GM12878 (cell line): Measurements from ENCODE around the gene PCSK1N. TPM values are rescaled to one million over a fixed set of nuclear protein-coding genes. Genes with fewer than 3 reads are reported as not detected.

Source experiments
- ATAC-seq: fragments of 200-7000 bp; cut with Tn5 transposase; 3 replicates; pipeline ENCODE4 v1.9.1; 2020; ENCODE audit warnings: mild to moderate bottlenecking, moderate library complexity
- BruUV-seq: library from RNA; stranded (reverse); fragments of 400-500 nt; replicated peaks from 2 replicates; lab custom pipeline; 2021; lab: Mats Ljungman, UMichigan
- CTCF ChIA-PET: fragments of 300-600 bp; sonication (Branson Sonifier 250); formaldehyde crosslinking; extraction: SDS; loops from one replicate; lab custom pipeline; 2021; ENCODE audit warnings: inconsistent platforms; lab: Yijun Ruan, JAX
- POLR2A ChIA-PET: fragments of 350-600 bp; formaldehyde crosslinking; extraction: SDS; loops from one replicate; lab custom pipeline; 2021; ENCODE audit warnings: inconsistent platforms; lab: Charles Lee
- RAD21 ChIA-PET: fragments of 300-600 bp; sonication (Branson Sonifier 250); formaldehyde crosslinking; loops from one replicate; lab custom pipeline; 2023; ENCODE audit warnings: antibody characterized with exemption; ENCODE audit not compliant: unreplicated experiment; lab: Charles Lee
- SMC1A ChIA-PET: fragments of 300-600 bp; sonication (Branson Sonifier 250); formaldehyde crosslinking; loops from one replicate; lab custom pipeline; 2023; ENCODE audit not compliant: unreplicated experiment, uncharacterized antibody; lab: Charles Lee
- DNase-seq: peaks from one replicate; pipeline ENCODE4 v3.0.0-alpha.2; 2011; ENCODE audit warnings: low read depth, low spot score
- FAIRE-seq: peaks from 3 replicates; lab custom pipeline; 2011; peaks lifted over from hg19 to GRCh38; lab: Jason Lieb, UNC
- H2AFZ ChIP-seq: 2 replicates; pipeline ENCODE4 v1.6.0; 2011; ENCODE audit warnings: low read depth, low read length, control low read depth; ENCODE audit not compliant: control insufficient read depth
- H3K27ac ChIP-seq: 2 replicates; pipeline ENCODE4 v1.5.1; 2011; ENCODE audit warnings: control low read depth; ENCODE audit not compliant: control insufficient read depth, insufficient read depth
- H3K27me3 ChIP-seq, 2 experiments: replicated peaks in 1 of 2; 2 replicates each; pipeline versions ENCODE4 v1.6.0 to v1.6.1; 2011; ENCODE audit warnings: low read length in 1 of 2; ENCODE audit not compliant: control insufficient read depth in 2 of 2, insufficient read depth in 2 of 2
- H3K36me3 ChIP-seq, 2 experiments: 2 replicates each; pipeline ENCODE4 v1.5.1; 2011; ENCODE audit warnings: low read length in 1 of 2; ENCODE audit not compliant: control insufficient read depth in 2 of 2, insufficient read depth in 2 of 2
- H3K4me1 ChIP-seq: 2 replicates; pipeline ENCODE4 v1.6.1; 2011; ENCODE audit warnings: mild to moderate bottlenecking, low read length, moderate library complexity, mixed read lengths; ENCODE audit not compliant: control insufficient read depth, insufficient read depth
- H3K4me2 ChIP-seq: 2 replicates; pipeline ENCODE4 v1.6.0; 2011; ENCODE audit warnings: control low read depth; ENCODE audit not compliant: control insufficient read depth, insufficient read depth
- H3K4me3 ChIP-seq: fragments of 200-600 bp; sonication (generic); 2 replicates; pipeline ENCODE4 v1.5.1; 2016
- H3K79me2 ChIP-seq: 2 replicates; pipeline ENCODE4 v1.6.0; 2011; ENCODE audit warnings: low read length; ENCODE audit not compliant: control insufficient read depth, insufficient read depth
- H3K9ac ChIP-seq: 2 replicates; pipeline ENCODE4 v1.8.0; 2011; ENCODE audit warnings: low read length, control low read depth, mixed read lengths; ENCODE audit not compliant: control insufficient read depth, insufficient read depth
- H3K9me3 ChIP-seq: replicated peaks from 3 replicates; pipeline ENCODE4 v1.5.1; 2011; ENCODE audit warnings: mild to moderate bottlenecking, low read length; ENCODE audit not compliant: control insufficient read depth, insufficient read depth
- H4K20me1 ChIP-seq: 2 replicates; pipeline ENCODE4 v1.6.0; 2011; ENCODE audit not compliant: control insufficient read depth, insufficient read depth
- EZH2 ChIP-seq: IDR thresholded peaks from 2 replicates; pipeline ENCODE4 v1.6.1; 2012; ENCODE audit warnings: low read depth, mild to moderate bottlenecking, control low read depth, inconsistent platforms, low read length, borderline replicate concordance; ENCODE audit not compliant: control insufficient read depth
- HSF1 ChIP-seq: fragments of 150-350 bp; IDR thresholded peaks from 2 replicates; pipeline ENCODE4 v1.6.1; 2014; ENCODE audit warnings: mild to moderate bottlenecking, low read depth, low read length
- IKZF1 ChIP-seq: fragments of 450-650 bp; conservative IDR thresholded peaks from 2 replicates; pipeline ENCODE4 v1.6.1; 2017; ENCODE audit warnings: antibody characterized with exemption, mild to moderate bottlenecking
- IRF4 ChIP-seq: IDR thresholded peaks from 2 replicates; pipeline ENCODE4 v1.6.1; 2011; ENCODE audit warnings: low read depth, low read length
- JUNB ChIP-seq: IDR thresholded peaks from 2 replicates; pipeline ENCODE4 v1.6.1; 2016; ENCODE audit warnings: antibody characterized with exemption, mild to moderate bottlenecking
- PAX5 ChIP-seq: IDR thresholded peaks from 2 replicates; pipeline ENCODE4 v1.6.1; 2011; ENCODE audit warnings: low read depth, low read length, borderline replicate concordance
- PBX3 ChIP-seq: IDR thresholded peaks from 2 replicates; pipeline ENCODE4 v1.6.1; 2011; ENCODE audit warnings: mild to moderate bottlenecking, low read depth, low read length, moderate library complexity; ENCODE audit not compliant: insufficient replicate concordance
- RFX5 ChIP-seq: IDR thresholded peaks from 2 replicates; pipeline ENCODE4 v1.6.1; 2011; ENCODE audit warnings: low read depth, low read length, improper control_type of control experiment
- SMAD1 ChIP-seq: fragments of 450-650 bp; IDR thresholded peaks from 2 replicates; pipeline ENCODE4 v1.6.1; 2018; ENCODE audit warnings: mild to moderate bottlenecking, low read depth; ENCODE audit not compliant: partially characterized antibody
- WGBS: methylation state at CpG from one replicate; pipeline ENCODE4 v1.1.6; 2016; ENCODE audit warnings: low lambda C conversion rate; ENCODE audit not compliant: insufficient replicate concordance, insufficient coverage; ENCODE audit errors: missing lambda C conversion rate; 5-methylcytosine and 5-hydroxymethylcytosine counted together
- in situ Hi-C: fragments of 300-500 bp; cut with MboI; formaldehyde crosslinking; loops from 9 replicates; pipeline ENCODE4 v1.14.3; 2018; ENCODE audit warnings: mixed read lengths
- intact Hi-C: fragments of 100-400 bp; cut with micrococcal nuclease; formaldehyde crosslinking; loops from one replicate; pipeline ENCODE4 v1.14.2; 2022; ENCODE audit not compliant: unreplicated experiment
- polyA plus RNA-seq, 11 experiments: library from polyadenylated mRNA; depleted of rRNA in 4 of 11; unstranded in 6 of 11; stranded (reverse) in 5 of 11; fragments of >200 nt; fragmentation: Nextera tagmentation in 4 of 11; fragmentation: Illumina TruSeq in 1 of 11; extraction: Ambion mirVana in 4 of 11; extraction: Trizol in 1 of 11; gene quantifications; 1 replicate in 1 of 11; 2 replicates in 10 of 11; pipeline versions ENCODE4 v1.2.1 to v1.2.3, GENCODE V29; 2011 to 2016; ENCODE audit warnings: inconsistent platforms in 2 of 11, missing spikeins in 2 of 11, low read depth in 1 of 11
- total RNA-seq, 4 experiments: library from RNA; depleted of rRNA in 3 of 4; stranded (reverse); fragments of >200 nt in 3 of 4; fragmentation: Illumina TruSeq in 1 of 4; extraction: Trizol in 1 of 4; gene quantifications; 2 replicates each; pipeline versions ENCODE4 v1.2.1 to v1.2.3, GENCODE V29; 2013 to 2021
- TF ChIP-seq, protein P1 (sequence below): fragments of 450-650 bp; IDR thresholded peaks from 2 replicates; pipeline ENCODE4 v1.6.1; 2017; ENCODE audit warnings: mild to moderate bottlenecking
- TF ChIP-seq, protein P2 (sequence below): fragments of 450-650 bp; conservative IDR thresholded peaks from 2 replicates; pipeline ENCODE4 v1.6.1; 2017; ENCODE audit warnings: mild to moderate bottlenecking, moderate library complexity
- TF ChIP-seq, protein P3 (sequence below): fragments of 450-650 bp; IDR thresholded peaks from 2 replicates; pipeline ENCODE4 v1.6.1; 2017; ENCODE audit warnings: antibody characterized with exemption, mild to moderate bottlenecking, moderate library complexity

Gene PCSK1N
- total and polyA plus RNA-seq, 10 of the 15 experiments (the other 5 are each of a cell fraction or from before 2014, with no cell fraction given), result 0.19 TPM; not detected in 9

DNA sequence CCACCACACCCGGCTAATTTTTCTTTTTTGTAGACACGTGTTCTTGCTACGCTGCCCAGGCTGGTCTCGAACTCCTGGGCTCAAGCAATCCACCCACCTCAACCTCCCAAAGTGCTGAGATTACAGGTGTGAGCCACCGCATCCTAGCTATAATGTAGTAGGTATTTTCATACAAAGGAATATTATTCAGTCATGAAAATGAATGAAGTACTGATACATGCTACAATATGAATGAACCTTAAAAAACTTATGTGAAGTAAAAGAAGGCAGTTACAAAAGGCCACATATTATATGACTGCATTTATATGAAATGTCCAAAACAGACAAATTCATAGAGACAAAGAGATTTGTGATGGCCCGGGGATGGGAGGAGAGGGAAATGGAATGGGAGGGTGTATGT, 53.7 kb downstream of the PCSK1N start:
- H3K4me2 ChIP-seq, result no peak overlapping the region
- H3K9ac ChIP-seq, result no peak overlapping the region
- POLR2A ChIA-PET, result no interaction called here
- RAD21 ChIA-PET, result no interaction called here
- no peak overlapping the region for H2AFZ ChIP-seq
- ATAC-seq (no peak), DNase-seq (no peak), FAIRE-seq (no peak)
- no peaks in the 10 kb centered on the region for H3K4me1 ChIP-seq
- H3K27me3 ChIP-seq, result no peaks in the 10 kb centered on the region
- intact Hi-C loops, result no loop called here
- H3K36me3 ChIP-seq, result no peaks in the 10 kb centered on the region
- SMC1A ChIA-PET, result no interaction called here
- H3K4me3 ChIP-seq, result no peak overlapping the region
- H3K79me2 ChIP-seq, result no peaks in the 10 kb centered on the region
- no peak overlapping the region for H3K27ac ChIP-seq
- H3K9me3 ChIP-seq, result no peaks in the 10 kb centered on the region
- 65% methylated on average over 6 of the region's 6 CpGs for WGBS
- in situ Hi-C loops, result no loop called here
- no peaks in the 10 kb centered on the region for H4K20me1 ChIP-seq
- BruUV-seq, result no TSS peak
- CTCF ChIA-PET, result no interaction called here
- no peak for TF ChIP-seq HSF1
- no peak for TF ChIP-seq EZH2
- TF ChIP-seq SMAD1, result no peak
- TF ChIP-seq, protein P1, sequence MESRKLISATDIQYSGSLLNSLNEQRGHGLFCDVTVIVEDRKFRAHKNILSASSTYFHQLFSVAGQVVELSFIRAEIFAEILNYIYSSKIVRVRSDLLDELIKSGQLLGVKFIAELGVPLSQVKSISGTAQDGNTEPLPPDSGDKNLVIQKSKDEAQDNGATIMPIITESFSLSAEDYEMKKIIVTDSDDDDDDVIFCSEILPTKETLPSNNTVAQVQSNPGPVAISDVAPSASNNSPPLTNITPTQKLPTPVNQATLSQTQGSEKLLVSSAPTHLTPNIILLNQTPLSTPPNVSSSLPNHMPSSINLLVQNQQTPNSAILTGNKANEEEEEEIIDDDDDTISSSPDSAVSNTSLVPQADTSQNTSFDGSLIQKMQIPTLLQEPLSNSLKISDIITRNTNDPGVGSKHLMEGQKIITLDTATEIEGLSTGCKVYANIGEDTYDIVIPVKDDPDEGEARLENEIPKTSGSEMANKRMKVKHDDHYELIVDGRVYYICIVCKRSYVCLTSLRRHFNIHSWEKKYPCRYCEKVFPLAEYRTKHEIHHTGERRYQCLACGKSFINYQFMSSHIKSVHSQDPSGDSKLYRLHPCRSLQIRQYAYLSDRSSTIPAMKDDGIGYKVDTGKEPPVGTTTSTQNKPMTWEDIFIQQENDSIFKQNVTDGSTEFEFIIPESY, result no peak
- TF ChIP-seq RFX5, result no peak
- TF ChIP-seq IKZF1, result no peak
- TF ChIP-seq, protein P2, sequence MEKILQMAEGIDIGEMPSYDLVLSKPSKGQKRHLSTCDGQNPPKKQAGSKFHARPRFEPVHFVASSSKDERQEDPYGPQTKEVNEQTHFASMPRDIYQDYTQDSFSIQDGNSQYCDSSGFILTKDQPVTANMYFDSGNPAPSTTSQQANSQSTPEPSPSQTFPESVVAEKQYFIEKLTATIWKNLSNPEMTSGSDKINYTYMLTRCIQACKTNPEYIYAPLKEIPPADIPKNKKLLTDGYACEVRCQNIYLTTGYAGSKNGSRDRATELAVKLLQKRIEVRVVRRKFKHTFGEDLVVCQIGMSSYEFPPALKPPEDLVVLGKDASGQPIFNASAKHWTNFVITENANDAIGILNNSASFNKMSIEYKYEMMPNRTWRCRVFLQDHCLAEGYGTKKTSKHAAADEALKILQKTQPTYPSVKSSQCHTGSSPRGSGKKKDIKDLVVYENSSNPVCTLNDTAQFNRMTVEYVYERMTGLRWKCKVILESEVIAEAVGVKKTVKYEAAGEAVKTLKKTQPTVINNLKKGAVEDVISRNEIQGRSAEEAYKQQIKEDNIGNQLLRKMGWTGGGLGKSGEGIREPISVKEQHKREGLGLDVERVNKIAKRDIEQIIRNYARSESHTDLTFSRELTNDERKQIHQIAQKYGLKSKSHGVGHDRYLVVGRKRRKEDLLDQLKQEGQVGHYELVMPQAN, result no peak
- TF ChIP-seq, protein P3, sequence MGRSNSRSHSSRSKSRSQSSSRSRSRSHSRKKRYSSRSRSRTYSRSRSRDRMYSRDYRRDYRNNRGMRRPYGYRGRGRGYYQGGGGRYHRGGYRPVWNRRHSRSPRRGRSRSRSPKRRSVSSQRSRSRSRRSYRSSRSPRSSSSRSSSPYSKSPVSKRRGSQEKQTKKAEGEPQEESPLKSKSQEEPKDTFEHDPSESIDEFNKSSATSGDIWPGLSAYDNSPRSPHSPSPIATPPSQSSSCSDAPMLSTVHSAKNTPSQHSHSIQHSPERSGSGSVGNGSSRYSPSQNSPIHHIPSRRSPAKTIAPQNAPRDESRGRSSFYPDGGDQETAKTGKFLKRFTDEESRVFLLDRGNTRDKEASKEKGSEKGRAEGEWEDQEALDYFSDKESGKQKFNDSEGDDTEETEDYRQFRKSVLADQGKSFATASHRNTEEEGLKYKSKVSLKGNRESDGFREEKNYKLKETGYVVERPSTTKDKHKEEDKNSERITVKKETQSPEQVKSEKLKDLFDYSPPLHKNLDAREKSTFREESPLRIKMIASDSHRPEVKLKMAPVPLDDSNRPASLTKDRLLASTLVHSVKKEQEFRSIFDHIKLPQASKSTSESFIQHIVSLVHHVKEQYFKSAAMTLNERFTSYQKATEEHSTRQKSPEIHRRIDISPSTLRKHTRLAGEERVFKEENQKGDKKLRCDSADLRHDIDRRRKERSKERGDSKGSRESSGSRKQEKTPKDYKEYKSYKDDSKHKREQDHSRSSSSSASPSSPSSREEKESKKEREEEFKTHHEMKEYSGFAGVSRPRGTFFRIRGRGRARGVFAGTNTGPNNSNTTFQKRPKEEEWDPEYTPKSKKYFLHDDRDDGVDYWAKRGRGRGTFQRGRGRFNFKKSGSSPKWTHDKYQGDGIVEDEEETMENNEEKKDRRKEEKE, result no peak
- no peak for TF ChIP-seq IRF4
- no peak for TF ChIP-seq JUNB
- no peak for TF ChIP-seq PBX3
- TF ChIP-seq PAX5, result no peak
